Measurements from ENCODE around the gene CD81. TPM values are rescaled to one million over a fixed set of nuclear protein-coding genes. Genes with fewer than 3 reads are reported as not detected.

CD81 gene
- total RNA-seq, 2 donors from 2014 or later, result 306 to 322 TPM

DNA sequence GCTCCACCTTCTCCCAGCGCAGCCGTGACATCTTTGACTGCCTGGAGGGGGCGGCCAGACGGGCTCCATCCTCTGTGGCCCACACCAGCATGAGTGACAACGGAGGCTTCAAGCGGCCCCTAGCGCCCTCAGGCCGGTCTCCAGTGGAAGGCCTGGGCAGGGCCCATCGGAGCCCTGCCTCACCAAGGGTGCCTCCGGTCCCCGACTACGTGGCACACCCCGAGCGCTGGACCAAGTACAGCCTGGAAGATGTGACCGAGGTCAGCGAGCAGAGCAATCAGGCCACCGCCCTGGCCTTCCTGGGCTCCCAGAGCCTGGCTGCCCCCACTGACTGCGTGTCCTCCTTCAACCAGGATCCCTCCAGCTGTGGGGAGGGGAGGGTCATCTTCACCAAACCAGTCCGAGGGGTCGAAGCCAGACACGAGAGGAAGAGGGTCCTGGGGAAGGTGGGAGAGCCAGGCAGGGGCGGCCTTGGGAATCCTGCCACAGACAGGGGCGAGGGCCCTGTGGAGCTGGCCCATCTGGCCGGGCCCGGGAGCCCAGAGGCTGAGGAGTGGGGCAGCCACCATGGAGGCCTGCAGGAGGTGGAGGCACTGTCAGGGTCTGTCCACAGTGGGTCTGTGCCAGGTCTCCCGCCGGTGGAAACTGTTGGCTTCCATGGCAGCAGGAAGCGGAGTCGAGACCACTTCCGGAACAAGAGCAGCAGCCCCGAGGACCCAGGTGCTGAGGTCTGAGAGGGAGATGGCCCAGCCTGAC is 26.0 kb downstream of the CD81 start:
- Mint-ChIP-seq H3K4me3 (peak overlapping the region; percentile 17), H3K27me3 (no peaks in the 10 kb centered on the region), H3K9me3 (no peaks in the 10 kb centered on the region), H3K4me1 (ENCODE audit: low read depth in 2 of 2) (peaks cover 6% of the 10 kb centered on the region in 2 donors), H3K27ac (peak overlapping the region in 1 of 2 donors; percentile 23), H3K36me3 (no peaks in the 10 kb centered on the region)
- no peak for DNase-seq (ENCODE audit: low spot score)
- ATAC-seq, result no peak

DNA sequence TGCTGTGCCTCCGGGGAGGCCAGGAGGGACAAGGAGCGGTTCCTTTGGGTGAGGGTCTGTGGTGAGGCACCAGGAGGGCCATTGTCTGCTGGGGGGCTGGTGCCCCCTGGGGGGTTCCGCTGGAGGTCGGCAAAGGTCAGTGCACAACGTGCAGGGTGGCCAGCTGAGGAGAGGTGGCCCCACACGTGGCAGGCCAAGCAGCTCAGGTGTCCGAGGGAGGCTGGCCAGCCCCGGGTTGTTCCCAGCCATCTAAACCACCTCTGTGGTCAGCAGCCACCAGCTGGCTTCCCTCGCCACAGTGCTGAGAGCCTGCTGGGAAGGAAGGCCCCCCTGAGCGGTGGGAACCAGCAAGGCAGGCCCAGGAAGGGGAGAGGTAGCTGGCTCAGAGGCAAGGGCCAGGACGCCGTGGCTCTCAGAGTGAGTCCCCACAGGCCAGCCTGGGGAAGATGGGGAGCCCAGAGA is 27.7 kb downstream of the CD81 start:
- H3K27ac Mint-ChIP-seq, result no peak overlapping the region

DNA sequence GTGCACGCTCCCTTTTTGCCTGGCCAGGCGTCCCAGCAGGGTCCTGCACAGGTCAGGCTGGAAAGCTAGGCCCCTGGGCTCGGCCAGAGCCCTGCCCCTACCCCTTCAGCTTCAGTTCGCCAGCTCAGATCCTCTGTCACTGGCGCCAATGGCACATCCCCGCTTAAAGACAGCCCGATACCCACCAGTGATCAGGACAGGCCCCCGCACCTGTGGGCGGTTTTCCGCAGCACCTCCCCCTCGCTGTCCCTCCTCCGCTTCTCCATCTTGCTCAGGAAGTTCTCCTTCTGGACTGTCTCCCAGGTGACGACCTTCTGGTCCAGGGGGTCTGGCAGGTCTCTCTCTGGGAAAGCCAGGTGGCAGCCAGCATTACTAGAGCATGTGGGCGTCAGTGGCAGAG is 29.3 kb downstream of the CD81 start:
- H3K36me3 Mint-ChIP-seq, result no peaks in the 10 kb centered on the region
- peaks cover 1 to 3% of the 10 kb centered on the region in 2 donors for H3K4me1 Mint-ChIP-seq (ENCODE audit: low read depth in 2 of 2)
- ATAC-seq (no peak), DNase-seq (ENCODE audit: low spot score) (no peak)
- no peak overlapping the region for H3K27ac Mint-ChIP-seq
- no peaks in the 10 kb centered on the region for H3K27me3 Mint-ChIP-seq
- no peak overlapping the region for H3K4me3 Mint-ChIP-seq
- no peaks in the 10 kb centered on the region for H3K9me3 Mint-ChIP-seq

More for the DNA sequence above, 27.7 kb downstream of the CD81 start:
- no peaks in the 10 kb centered on the region for H3K27me3 Mint-ChIP-seq
- ATAC-seq, result no peak
- DNase-seq (ENCODE audit: low spot score), result no peak
- no peak overlapping the region for H3K4me3 Mint-ChIP-seq
- H3K36me3 Mint-ChIP-seq, result no peaks in the 10 kb centered on the region
- H3K9me3 Mint-ChIP-seq, result no peaks in the 10 kb centered on the region
- peaks cover 4 to 6% of the 10 kb centered on the region in 2 donors for H3K4me1 Mint-ChIP-seq (ENCODE audit: low read depth in 2 of 2)

DNA sequence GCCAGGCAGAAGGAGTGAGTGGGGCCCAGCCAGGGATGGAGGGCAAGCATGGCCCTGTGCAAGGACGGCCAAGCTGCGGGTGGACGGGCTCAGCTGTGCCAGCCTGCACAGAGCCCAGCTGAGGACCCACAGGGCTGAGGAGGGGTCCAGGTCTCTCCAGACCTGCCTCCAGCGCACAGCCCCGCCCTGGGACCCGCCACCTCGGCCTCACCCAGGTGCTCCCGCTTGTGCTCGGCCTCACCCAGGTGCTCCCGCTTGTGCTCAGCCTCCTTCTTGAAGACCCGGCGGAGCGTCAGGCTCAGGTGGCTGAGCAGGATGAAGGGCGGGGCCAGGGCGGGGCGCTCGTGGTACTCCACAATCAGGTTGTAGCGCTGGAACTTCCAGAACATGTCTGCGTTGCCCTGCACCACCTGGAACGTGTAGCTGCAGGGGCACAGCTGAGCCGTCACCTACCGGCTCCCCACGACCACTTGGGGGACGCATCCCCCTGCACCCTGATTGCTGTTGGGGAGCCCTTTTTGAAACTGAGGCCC is 29.8 kb downstream of the CD81 start:
- H3K4me3 Mint-ChIP-seq, result no peak overlapping the region
- no peaks in the 10 kb centered on the region for H3K36me3 Mint-ChIP-seq
- no peaks in the 10 kb centered on the region for H3K27me3 Mint-ChIP-seq
- DNase-seq (ENCODE audit: low spot score), result no peak
- H3K9me3 Mint-ChIP-seq, result no peaks in the 10 kb centered on the region
- H3K27ac Mint-ChIP-seq, result no peak overlapping the region
- no peak for ATAC-seq
- H3K4me1 Mint-ChIP-seq (ENCODE audit: low read depth in 2 of 2), result no peaks in the 10 kb centered on the region

DNA sequence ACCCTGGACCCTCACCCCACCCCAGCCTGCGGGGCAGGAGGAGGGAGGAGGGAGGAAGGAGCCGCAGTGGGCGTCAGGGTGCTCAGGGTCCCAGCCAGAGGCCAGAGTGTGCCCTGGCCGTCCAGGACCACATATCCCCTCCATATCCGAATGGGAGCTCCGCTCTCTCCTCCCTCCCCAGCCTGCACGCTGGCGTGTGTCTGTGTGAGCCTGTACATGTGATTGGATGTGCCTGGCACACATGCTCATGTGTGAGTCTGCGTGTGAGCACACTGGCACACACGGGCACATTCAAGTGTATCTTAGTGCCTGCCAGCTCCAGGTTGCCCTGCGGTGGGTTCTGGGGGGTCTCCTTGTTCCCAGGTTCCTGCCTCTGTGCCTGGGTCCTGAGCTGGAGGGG is 31.6 kb downstream of the CD81 start:
- peak in 1 of 2 donors; percentile 1 for ATAC-seq
- no peaks in the 10 kb centered on the region for H3K27me3 Mint-ChIP-seq
- no peaks in the 10 kb centered on the region for H3K4me1 Mint-ChIP-seq (ENCODE audit: low read depth in 2 of 2)
- no peak overlapping the region for H3K4me3 Mint-ChIP-seq
- DNase-seq (ENCODE audit: low spot score), result no peak
- H3K9me3 Mint-ChIP-seq, result no peaks in the 10 kb centered on the region
- H3K36me3 Mint-ChIP-seq, result no peaks in the 10 kb centered on the region
- H3K27ac Mint-ChIP-seq, result no peak overlapping the region

DNA sequence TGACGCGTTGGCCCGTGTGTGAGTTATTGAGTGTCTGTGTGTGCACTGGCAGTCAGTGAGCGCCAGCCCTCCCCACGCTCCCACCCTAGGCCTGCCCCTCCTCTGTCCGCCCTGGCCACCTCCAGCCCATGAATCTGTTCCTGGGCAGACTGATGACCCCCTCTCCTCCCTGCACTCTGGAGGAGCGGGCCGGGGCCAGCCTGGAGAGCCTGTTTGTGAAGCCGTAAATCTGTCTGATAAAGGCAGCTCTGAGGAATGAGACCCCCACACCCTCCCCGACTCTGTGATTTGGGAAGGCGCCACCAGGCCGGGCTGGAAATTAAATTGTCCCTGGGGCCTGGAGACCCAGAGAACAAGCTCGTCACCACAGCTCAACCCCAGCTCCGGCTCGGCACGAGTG is 32.0 kb downstream of the CD81 start:
- Mint-ChIP-seq H3K36me3 (no peaks in the 10 kb centered on the region), H3K27ac (no peak overlapping the region), H3K4me3 (no peak overlapping the region), H3K9me3 (no peaks in the 10 kb centered on the region), H3K27me3 (no peaks in the 10 kb centered on the region), H3K4me1 (ENCODE audit: low read depth in 2 of 2) (no peaks in the 10 kb centered on the region)
- DNase-seq (ENCODE audit: low spot score) (no peak), ATAC-seq (no peak)

DNA sequence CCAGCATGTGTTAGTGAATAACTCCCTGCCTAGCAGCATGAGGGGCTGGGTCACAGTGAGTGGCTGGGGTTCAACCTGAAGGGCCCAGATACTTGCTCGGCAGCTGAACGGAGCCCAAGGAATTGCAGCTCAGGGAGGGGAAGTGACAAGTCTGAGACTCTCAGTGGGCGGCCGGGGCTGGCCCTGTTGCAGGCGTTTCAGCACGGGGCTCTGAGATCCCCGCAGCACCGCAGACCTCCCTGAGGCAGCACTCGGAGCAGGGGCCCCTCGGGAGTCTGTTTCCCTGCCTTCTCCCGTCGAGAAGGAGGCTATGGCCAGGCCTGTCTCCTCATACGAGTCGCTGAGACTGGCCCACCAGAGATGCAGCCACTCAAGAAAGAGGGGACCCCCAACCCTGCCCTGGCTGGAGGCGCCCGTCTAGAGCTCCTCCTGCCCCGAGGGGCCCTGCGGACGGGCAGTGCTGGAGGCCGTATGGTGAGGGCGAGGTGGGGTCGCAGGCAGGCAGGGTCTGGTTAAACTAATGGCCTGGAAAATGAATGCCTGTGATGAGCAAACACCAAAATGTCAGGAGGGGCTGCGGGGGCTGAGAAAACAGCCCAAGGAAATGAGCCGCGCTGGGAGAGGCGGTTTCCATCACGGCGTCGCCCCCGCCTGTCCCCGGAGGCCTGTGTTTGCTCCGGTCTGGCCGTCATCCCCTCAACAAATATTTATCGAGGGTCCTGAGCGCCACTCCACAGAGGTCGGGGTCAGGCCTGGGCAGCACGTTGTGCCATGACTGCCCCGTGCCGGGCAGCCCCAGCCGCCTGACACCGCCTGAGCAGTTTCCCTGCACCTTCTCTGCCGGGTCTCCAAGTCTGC is 32.7 kb downstream of the CD81 start:
- no peak for ATAC-seq
- no peak overlapping the region for H3K27ac Mint-ChIP-seq

DNA sequence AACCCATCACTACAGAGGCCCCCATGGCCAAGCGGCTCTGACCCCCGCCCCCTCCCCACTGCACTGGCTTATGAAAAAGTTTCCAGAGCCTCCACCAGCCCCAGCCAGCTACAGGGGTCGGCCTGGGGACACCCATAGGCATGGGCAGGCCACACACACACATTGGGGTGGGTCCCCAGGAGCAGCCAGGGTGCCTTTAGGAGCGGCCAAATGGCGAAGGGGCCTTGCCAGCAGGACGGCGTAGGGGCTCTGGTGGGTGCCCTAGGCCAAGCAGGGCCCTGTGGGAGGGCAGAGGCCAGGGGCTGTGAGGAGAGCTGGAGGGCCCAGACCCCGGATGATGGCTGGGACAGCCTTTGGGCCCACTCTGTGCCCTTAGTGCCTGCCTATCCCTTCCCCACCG is 33.5 kb downstream of the CD81 start:
- ATAC-seq (no peak), DNase-seq (ENCODE audit: low spot score) (no peak)
- Mint-ChIP-seq H3K27me3 (no peaks in the 10 kb centered on the region), H3K36me3 (no peaks in the 10 kb centered on the region), H3K9me3 (no peaks in the 10 kb centered on the region), H3K27ac (no peak overlapping the region), H3K4me1 (ENCODE audit: low read depth in 2 of 2) (no peaks in the 10 kb centered on the region), H3K4me3 (no peak overlapping the region)

More for the DNA sequence above, 32.7 kb downstream of the CD81 start:
- Mint-ChIP-seq H3K4me3 (no peak overlapping the region), H3K27me3 (no peaks in the 10 kb centered on the region), H3K9me3 (no peaks in the 10 kb centered on the region), H3K4me1 (ENCODE audit: low read depth in 2 of 2) (no peaks in the 10 kb centered on the region), H3K36me3 (no peaks in the 10 kb centered on the region)
- no peak for DNase-seq (ENCODE audit: low spot score)

DNA sequence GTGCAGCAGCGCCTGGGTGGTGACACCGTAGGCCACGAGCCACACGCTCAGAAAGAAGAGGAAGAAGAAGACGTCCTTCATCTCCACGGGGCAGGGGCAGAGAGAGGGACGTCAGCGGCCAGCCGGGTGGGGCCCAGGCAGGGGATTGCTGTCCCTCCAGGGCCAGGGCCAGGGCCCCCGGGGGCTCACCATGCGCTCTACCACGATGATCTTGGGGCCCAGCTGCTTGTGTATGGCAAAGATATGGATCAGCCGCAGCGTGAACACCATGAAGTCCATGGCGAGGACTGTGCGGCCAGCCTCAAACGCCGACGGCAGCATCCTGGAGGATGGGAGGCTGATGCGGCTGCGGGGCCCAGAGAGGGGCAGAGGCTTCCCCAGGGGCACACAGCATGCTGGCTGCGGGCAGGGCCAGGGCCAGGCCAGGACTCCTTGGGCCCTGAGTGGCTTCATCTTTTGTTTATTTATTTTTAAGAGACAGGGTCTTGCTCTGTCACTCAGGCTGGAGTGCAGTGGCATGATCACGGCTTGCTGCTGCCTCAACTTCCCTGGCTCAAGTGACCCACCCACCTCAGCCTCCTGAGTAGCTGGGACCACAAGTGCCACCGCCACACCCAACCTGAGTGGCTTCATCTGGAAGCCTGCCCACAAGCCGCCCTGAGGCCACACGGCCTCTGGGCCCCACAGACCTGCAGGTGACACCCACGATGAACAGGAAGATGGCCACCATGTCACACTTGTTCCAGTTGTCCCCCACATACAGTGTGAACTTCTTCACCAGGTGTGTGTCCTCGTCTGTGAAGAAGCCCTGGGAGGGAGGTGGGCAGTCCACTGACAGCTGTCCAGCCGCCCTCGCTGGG is 34.6 kb downstream of the CD81 start:
- no peak overlapping the region for H3K4me3 Mint-ChIP-seq
- H3K36me3 Mint-ChIP-seq, result no peaks in the 10 kb centered on the region
- DNase-seq (ENCODE audit: low spot score) (no peak), ATAC-seq (no peak)
- H3K4me1 Mint-ChIP-seq (ENCODE audit: low read depth in 2 of 2), result no peaks in the 10 kb centered on the region
- no peaks in the 10 kb centered on the region for H3K9me3 Mint-ChIP-seq
- H3K27ac Mint-ChIP-seq, result no peak overlapping the region
- H3K27me3 Mint-ChIP-seq, result no peaks in the 10 kb centered on the region

DNA sequence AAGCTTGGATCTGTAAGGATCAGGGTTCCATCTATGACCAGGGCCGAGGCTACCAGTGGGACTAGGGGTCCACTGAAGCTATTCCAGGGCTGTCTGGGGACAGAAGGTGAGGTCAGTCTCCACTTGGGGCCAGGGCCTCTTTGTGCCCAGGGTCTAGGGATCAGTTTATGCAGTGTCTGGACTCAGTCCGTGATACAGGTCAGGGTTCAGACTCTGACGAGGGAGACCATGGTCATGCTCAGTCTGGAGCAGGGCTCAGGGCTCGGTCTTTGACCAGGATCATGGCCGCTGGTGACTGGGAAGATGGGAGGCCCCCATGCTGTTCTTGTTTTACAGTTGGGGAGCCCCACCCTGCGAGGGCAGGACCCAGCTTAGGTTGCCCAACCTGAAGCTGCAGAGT is 35.2 kb downstream of the CD81 start:
- no peaks in the 10 kb centered on the region for H3K4me1 Mint-ChIP-seq (ENCODE audit: low read depth in 2 of 2)
- ATAC-seq (no peak), DNase-seq (ENCODE audit: low spot score) (no peak)
- H3K36me3 Mint-ChIP-seq, result no peaks in the 10 kb centered on the region
- H3K27me3 Mint-ChIP-seq, result no peaks in the 10 kb centered on the region
- H3K27ac Mint-ChIP-seq, result no peak overlapping the region
- H3K9me3 Mint-ChIP-seq, result no peaks in the 10 kb centered on the region
- H3K4me3 Mint-ChIP-seq, result no peak overlapping the region

DNA sequence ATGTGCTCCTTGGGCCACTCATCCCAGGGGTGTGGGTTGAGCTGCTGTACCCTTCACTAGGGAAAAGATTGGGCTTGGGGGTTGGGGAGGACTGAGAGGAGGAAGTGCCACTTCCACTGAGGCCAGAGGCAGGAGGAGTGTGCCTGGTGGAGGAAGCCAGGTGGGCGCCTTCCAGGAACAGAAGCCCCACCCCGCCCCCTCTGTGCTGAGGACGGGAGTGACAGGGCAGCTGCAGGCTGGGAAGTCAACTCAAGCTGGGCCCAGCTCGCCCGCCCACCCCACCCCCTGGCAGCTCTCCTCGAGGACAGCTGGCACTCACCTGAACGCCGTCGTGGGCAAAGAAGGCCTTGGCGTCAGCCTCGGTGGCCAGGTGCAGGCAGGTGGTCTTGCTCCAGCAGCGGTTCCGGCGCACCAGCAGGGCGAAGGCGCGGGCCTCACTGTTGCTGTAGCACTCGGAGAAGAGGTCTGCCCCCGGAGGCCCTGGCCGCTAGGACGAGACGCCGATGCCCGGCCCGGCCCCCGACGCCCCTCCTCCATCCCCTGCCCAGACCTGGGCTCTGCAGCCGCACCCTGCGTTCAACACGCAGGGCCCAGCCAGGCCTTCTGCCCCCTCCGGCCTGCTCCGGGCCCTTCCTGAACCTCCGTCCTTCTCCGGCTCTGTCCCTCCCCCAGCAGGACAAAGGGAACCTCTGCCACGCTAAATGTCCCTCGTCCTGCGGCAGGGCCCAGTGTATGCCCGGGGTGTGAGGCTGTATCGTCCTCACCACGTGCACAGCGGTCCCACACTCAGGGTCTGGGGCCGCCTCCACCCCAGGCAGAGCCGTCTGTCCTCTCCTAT is 36.9 kb downstream of the CD81 start:
- Mint-ChIP-seq H3K36me3 (no peaks in the 10 kb centered on the region), H3K4me1 (ENCODE audit: low read depth in 2 of 2) (no peaks in the 10 kb centered on the region), H3K27me3 (no peaks in the 10 kb centered on the region), H3K27ac (no peak overlapping the region), H3K4me3 (no peak overlapping the region), H3K9me3 (no peaks in the 10 kb centered on the region)
- DNase-seq (ENCODE audit: low spot score), result no peak
- no peak for ATAC-seq

DNA sequence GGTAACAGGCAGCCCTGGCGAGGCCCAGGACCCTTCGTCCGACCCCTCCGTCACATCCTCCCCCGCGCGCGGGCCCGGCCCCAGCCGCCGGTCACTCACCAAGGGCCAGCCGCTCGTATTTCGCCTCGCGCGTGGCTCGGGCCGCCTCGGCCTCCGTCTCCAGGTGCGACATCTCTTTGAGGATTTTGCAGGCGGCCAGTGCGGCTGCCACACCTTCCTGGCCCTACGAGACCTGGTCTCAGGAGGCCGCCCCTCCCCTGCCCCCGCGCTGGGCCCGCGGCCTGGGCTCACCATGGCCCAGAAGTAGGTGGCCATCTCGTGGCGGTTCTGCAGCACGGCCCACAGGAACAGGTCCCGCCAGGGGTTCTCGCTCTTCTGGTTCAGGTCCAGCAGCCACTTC is 37.5 kb downstream of the CD81 start:
- Mint-ChIP-seq H3K4me1 (ENCODE audit: low read depth in 2 of 2) (no peaks in the 10 kb centered on the region), H3K9me3 (no peaks in the 10 kb centered on the region), H3K4me3 (no peak overlapping the region), H3K27me3 (no peaks in the 10 kb centered on the region), H3K36me3 (no peaks in the 10 kb centered on the region), H3K27ac (no peak overlapping the region)
- ATAC-seq (no peak), DNase-seq (ENCODE audit: low spot score) (no peak)

DNA sequence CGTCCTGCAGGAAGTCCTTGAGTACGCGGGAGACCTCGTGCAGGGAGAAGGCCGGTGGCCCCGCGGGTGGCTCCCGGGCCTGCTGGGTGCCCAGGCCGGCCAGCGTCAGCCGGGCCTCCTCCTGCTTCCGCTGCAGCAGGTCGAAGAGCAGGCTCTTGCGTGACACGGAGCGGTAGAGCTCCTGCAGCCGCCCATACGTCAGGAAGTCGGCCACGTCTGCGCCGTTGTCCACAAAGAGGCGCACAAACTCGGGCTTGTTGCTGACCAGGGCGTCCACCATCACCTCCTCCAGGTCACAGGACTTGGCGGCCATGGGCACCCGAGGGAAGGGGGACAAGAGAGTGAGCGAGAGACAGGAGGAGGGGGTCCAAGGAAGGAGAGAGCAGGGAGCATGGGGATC is 38.1 kb downstream of the CD81 start:
- Mint-ChIP-seq H3K36me3 (no peaks in the 10 kb centered on the region), H3K27me3 (no peaks in the 10 kb centered on the region), H3K4me3 (no peak overlapping the region), H3K27ac (no peak overlapping the region), H3K4me1 (ENCODE audit: low read depth in 2 of 2) (no peaks in the 10 kb centered on the region), H3K9me3 (no peaks in the 10 kb centered on the region)
- ATAC-seq, result no peak
- no peak for DNase-seq (ENCODE audit: low spot score)

Data from natural killer cell treated with Interleukin-12 subunit alpha and Interleukin-12 subunit beta and Interleukin-15 and Interleukin-18, amount 100 ng/mL, for 72 hours (primary cell).